Osteoblast (primary cell): ENCODE measurements around the gene GEMIN2. TPM values are rescaled to one million over a fixed set of nuclear protein-coding genes. Genes with fewer than 3 reads are reported as not detected.
"Not testable (repeated sequence)": the region's sequence is repeated elsewhere in the genome, so short reads cannot be mapped to it uniquely, and the experiment has no call there.

Source experiments
- DNase-seq: peaks from one replicate; pipeline ENCODE4 v3.0.0; 2011; ENCODE audit warnings: low spot score, mixed read lengths; ENCODE audit not compliant: insufficient read length; ENCODE audit errors: missing footprints
- H2AFZ ChIP-seq: 2 replicates; pipeline ENCODE4 v1.6.0; 2011; ENCODE audit warnings: mild to moderate bottlenecking, low read length
- H3K27ac ChIP-seq: 2 replicates; pipeline ENCODE4 v1.5.1; 2011; ENCODE audit warnings: mild to moderate bottlenecking, low read depth, low read length, moderate library complexity
- H3K27me3 ChIP-seq: 2 replicates; pipeline ENCODE4 v1.6.0; 2012; ENCODE audit warnings: mild to moderate bottlenecking, control low read depth, inconsistent platforms, low read length, moderate library complexity; ENCODE audit not compliant: insufficient read depth
- H3K36me3 ChIP-seq: 2 replicates; pipeline ENCODE4 v1.5.1; 2011; ENCODE audit warnings: mild to moderate bottlenecking, low read length, control low read depth, moderate library complexity; ENCODE audit not compliant: insufficient read depth
- H3K4me1 ChIP-seq: 2 replicates; pipeline ENCODE4 v1.5.1; 2011; ENCODE audit warnings: mild to moderate bottlenecking, low read length, control low read depth, moderate library complexity; ENCODE audit not compliant: insufficient read depth
- H3K4me2 ChIP-seq: 2 replicates; pipeline ENCODE4 v1.6.0; 2011; ENCODE audit warnings: mild to moderate bottlenecking, low read length; ENCODE audit not compliant: insufficient read depth
- H3K4me3 ChIP-seq: fragments of 200-600 bp; sonication (generic); 3 replicates; pipeline ENCODE4 v1.5.1; 2012; ENCODE audit warnings: mild to moderate bottlenecking, low read length, inconsistent platforms; ENCODE audit not compliant: insufficient read depth
- H3K79me2 ChIP-seq: 2 replicates; pipeline ENCODE4 v1.6.0; 2012; ENCODE audit warnings: mild to moderate bottlenecking, low read length, control low read depth, inconsistent platforms; ENCODE audit not compliant: insufficient read depth
- H3K9me3 ChIP-seq: 2 replicates; pipeline ENCODE4 v1.5.1; 2011; ENCODE audit warnings: low read depth, low read length, control low read depth
- H4K20me1 ChIP-seq: 2 replicates; pipeline ENCODE4 v1.6.0; 2012; ENCODE audit warnings: mild to moderate bottlenecking, low read length, control low read depth; ENCODE audit not compliant: insufficient read depth
- total RNA-seq: library from RNA; depleted of rRNA; stranded (reverse); fragments of >200 nt; gene quantifications from 2 replicates; pipeline ENCODE4 v1.2.3, GENCODE V29; 2012
- TF ChIP-seq, protein P1 (sequence below): IDR thresholded peaks from 2 replicates; pipeline ENCODE4 v1.5.1; 2011; ENCODE audit warnings: mild to moderate bottlenecking, low read depth, low read length, moderate library complexity; ENCODE audit errors: extremely low read depth

Gene GEMIN2
- total RNA-seq, 1 donor, result 24.2 TPM

- H3K79me2 ChIP-seq, result peaks cover 56% of the 10 kb centered on the region
- no peak for DNase-seq
- no peak overlapping the region for H2AFZ ChIP-seq
- H3K4me2 ChIP-seq, result no peak overlapping the region
- H4K20me1 ChIP-seq, result no peaks in the 10 kb centered on the region
- H3K27me3 ChIP-seq, result no peaks in the 10 kb centered on the region
- H3K4me3 ChIP-seq, result no peak overlapping the region
- no peaks in the 10 kb centered on the region for H3K4me1 ChIP-seq
- peaks cover 32% of the 10 kb centered on the region for H3K36me3 ChIP-seq
- H3K9me3 ChIP-seq, result no peaks in the 10 kb centered on the region
- no peak overlapping the region for H3K27ac ChIP-seq
- TF ChIP-seq, protein P1, sequence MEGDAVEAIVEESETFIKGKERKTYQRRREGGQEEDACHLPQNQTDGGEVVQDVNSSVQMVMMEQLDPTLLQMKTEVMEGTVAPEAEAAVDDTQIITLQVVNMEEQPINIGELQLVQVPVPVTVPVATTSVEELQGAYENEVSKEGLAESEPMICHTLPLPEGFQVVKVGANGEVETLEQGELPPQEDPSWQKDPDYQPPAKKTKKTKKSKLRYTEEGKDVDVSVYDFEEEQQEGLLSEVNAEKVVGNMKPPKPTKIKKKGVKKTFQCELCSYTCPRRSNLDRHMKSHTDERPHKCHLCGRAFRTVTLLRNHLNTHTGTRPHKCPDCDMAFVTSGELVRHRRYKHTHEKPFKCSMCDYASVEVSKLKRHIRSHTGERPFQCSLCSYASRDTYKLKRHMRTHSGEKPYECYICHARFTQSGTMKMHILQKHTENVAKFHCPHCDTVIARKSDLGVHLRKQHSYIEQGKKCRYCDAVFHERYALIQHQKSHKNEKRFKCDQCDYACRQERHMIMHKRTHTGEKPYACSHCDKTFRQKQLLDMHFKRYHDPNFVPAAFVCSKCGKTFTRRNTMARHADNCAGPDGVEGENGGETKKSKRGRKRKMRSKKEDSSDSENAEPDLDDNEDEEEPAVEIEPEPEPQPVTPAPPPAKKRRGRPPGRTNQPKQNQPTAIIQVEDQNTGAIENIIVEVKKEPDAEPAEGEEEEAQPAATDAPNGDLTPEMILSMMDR, result no peak
Observed at GRCh38 chr14:39160494-39160893, 46.4 kb downstream of the GEMIN2 start.

GRCh38 chr14:39167797-39168320, 53.7 kb downstream of the GEMIN2 start:
- not testable (repeated sequence) for DNase-seq, H3K9me3 ChIP-seq, H3K27me3 ChIP-seq, H4K20me1 ChIP-seq, H3K36me3 ChIP-seq, H3K27ac ChIP-seq, H3K4me3 ChIP-seq, H2AFZ ChIP-seq
- H3K4me1 ChIP-seq, result peaks cover 17% of the 10 kb centered on the region
- peak overlapping the region; percentile 96 for H3K4me2 ChIP-seq
- H3K79me2 ChIP-seq, result peaks cover 67% of the 10 kb centered on the region

DNA sequence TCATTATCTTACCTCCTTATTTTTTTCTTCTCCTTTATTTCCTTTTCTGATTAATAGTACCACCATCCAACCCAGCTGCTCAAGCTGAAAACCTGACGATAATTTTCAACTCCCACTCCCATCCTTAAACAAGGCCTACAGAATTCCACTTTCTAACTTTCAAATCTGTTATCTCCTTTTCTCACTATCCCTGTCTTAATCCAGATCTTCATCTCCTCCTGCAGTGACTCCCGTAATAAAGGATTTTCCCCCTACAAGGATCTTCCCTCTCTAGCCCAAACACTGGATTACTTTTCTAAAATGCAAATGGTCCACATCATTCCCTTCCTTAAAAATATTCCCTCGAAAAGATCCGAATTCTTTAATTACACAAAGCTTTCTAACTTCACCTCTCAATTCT, 54.5 kb downstream of the GEMIN2 start:
- Histone ChIP-seq H3K27ac (no peak overlapping the region), H3K4me2 (peak overlapping the region; percentile 96), H3K4me3 (peak overlapping the region; percentile 91), H3K79me2 (peaks cover 61% of the 10 kb centered on the region), H3K36me3 (peaks cover 6% of the 10 kb centered on the region), H3K4me1 (peaks cover 17% of the 10 kb centered on the region), H4K20me1 (no peaks in the 10 kb centered on the region), H2AFZ (no peak overlapping the region), H3K9me3 (no peaks in the 10 kb centered on the region), H3K27me3 (no peaks in the 10 kb centered on the region)
- peak; percentile 51 for DNase-seq
- TF ChIP-seq, protein P1, result no peak

GRCh38 chr14:39169541-39169900, 55.4 kb downstream of the GEMIN2 start:
- no peaks in the 10 kb centered on the region for H3K9me3 ChIP-seq
- no peaks in the 10 kb centered on the region for H3K27me3 ChIP-seq
- peak overlapping the region; percentile 96 for H3K27ac ChIP-seq
- peak overlapping the region; percentile 91 for H3K4me3 ChIP-seq
- TF ChIP-seq, protein P1, result no peak
- peaks cover 52% of the 10 kb centered on the region for H3K79me2 ChIP-seq
- peaks cover 19% of the 10 kb centered on the region for H3K4me1 ChIP-seq
- peak overlapping the region; percentile 99 for H2AFZ ChIP-seq
- peak; percentile 81 for DNase-seq
- no peaks in the 10 kb centered on the region for H4K20me1 ChIP-seq
- peak overlapping the region; percentile 96 for H3K4me2 ChIP-seq
- no peaks in the 10 kb centered on the region for H3K36me3 ChIP-seq
